GM12872 (cell line): Measurements from ENCODE around the gene ZG16B.

Experiments
- CTCF ChIP-seq: IDR thresholded peaks from 3 replicates; pipeline ENCODE4 v1.5.1; 2011; ENCODE audit warnings: low read depth, mild to moderate bottlenecking, low read length, moderate library complexity; ENCODE audit not compliant: insufficient read depth

Gene ZG16B

GRCh38 chr16:2867987-2868789 is 38.1 kb downstream of the ZG16B start:
- peak; percentile 94 for TF ChIP-seq CTCF

- TF ChIP-seq CTCF: no peak
These were observed 41.8 kb downstream of the ZG16B start for GRCh38 chr16:2871926-2872325.

- no peak for TF ChIP-seq CTCF
These were observed 44.2 kb downstream of the ZG16B start for GRCh38 chr16:2874032-2874911.

GRCh38 chr16:2874912-2875362 is 44.8 kb downstream of the ZG16B start:
- TF ChIP-seq CTCF: peak; percentile 89

GRCh38 chr16:2879854-2880508 is 49.9 kb downstream of the ZG16B start:
- no peak for TF ChIP-seq CTCF
